AG08396 (cell line): ENCODE results near the gene FANCC.

Source experiments
- DNase-seq: peaks from one replicate; pipeline ENCODE4 v3.0.0; 2012; ENCODE audit warnings: low spot score, mixed read lengths

The FANCC gene

DNA sequence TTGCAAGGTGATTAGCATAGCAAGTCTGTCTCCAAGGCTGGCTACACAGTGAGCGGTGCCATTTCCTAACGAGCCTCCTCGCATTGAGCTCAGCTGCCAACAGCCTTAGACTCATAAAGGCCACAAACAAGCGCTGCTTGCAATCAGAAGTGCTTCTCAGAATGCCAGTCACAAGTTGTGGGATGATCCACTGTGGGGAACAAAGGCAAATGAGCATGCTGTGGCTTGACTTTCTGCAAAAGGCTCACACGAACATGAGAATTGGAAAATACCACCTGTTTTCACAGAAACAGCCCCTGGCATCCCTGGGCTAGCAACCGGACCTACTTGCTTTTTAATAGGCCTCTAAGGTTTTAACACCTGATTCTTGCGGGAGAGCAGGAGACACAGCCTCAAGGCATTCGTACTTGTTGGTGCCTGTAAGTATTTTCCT is 215.5 kb downstream of the FANCC start:
- no peak for DNase-seq

DNA sequence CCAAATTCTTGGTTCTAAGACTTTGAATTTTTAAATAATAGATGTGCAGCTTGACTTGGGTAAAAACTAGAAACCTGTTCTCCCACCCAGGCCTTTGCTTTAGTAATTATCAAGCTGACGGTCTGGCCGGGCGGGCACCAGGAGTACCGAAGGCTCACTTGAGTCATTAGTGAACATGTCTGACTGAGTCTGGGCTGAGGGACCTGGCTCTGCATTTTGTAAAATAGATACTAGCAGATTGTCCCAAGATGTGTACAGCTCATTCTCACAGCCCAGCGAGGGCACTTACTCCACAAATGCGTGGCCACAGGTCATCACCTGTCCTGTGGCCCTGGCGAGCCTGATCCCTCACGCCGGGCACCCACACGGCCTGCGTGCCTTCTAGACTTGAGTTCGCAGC is 216.2 kb downstream of the FANCC start:
- DNase-seq, result no peak

DNA sequence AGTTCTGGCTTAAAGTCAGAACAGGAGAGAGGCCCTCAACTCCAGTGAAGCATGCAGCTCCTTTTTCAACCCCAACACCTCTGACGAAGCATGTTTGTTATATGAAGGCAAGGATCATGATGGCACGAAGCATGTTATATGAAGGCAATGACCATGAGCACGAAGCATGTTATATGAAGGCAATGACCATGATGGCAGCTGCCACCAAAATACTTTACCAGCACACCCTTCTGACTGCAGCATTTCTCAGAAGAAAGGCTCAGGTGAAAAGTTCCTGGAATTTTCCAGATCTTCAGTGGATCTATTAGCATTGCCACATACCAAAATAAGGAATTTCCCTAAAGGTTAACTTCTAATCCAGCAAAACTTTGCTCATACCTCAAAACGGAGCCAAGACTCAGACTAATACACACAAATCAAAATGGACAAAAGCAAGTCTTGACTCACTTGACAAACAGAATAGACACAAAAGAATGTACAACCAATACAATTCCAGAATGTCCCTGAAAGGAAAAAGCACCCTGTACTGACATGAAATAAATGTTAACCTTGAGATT is 217.4 kb downstream of the FANCC start:
- peak; percentile 65 for DNase-seq

DNA sequence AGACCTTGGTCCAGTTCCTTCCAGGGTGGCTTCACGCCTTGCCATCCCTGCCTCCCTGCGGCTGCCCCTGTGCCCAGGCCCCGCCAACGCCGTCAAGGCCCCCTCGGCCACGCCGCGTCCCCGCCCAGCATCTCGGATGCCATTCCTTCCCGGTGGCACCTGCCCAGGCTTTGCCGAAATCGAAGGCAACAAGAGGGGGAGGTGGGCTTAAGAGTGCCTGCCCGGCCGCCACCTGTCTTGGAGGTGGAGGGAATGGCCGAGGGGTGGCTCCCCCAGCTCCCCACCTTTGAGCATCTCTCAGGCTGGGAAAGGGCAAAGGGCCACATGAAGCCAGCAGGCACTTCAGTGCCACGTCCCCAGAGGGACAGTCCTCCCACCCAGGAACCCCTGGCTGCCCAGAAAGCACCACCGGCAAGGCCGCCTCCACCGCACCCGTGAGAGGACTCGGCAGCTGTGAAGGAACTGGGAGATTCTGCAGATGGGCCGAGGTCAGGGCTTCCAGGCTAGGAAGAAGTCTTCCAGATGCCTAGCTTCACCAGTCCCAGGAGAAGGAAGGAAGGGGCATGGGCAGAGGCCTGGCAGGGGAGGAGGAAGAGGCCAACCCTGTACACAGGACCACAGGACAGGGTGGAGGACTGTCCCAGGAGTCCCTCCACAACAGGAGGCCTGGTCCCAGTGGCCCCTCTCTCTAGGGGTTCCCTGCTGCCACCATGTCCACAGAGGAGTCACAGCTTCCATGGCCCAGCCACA is 218.0 kb downstream of the FANCC start:
- no peak for DNase-seq

DNA sequence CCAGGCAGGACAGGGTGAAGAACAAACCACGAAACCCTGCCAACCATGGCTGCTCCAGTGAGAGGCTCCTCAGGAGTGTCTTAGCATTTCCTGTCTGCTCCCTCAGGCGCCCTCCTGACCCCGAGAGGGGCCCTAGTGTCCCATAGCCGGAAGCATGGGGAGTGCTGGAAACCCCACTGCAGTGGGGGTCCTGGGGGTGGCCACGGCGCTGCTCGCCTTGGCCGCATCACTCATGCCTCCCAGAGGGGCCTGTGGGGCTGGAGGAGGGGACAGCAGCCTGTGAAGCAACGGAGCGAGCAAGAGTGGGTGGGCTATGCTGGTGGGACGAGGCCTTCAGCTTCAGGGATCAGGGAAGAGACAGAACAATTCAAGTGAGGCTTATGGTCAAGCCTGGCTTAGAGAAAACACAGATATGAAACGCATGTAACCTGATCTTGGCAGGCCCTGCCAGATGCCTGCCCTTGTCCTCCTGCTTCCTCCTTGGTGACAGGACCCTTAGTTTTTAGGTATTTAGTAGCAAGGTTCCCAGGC is 219.1 kb downstream of the FANCC start:
- no peak for DNase-seq

DNA sequence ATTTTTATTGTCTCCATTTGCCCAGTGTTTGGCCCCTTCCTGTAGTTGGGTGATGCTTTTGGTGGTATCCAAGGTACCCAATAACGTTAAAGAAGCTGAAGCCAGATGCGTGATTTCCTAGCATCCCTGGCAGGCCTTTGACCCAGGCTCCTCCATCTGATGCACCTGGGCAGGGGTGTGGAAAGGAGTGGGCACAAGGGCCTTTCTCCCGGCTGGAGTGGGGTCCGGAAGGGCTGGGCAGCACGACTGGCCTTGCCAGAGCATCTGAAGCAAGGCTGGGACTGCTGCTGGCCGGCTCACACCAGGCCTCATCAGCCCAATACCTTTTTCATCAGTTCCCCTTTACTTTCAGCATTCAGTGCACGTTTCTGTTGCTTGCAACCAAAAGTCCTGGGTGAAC is 220.2 kb downstream of the FANCC start:
- no peak for DNase-seq

DNA sequence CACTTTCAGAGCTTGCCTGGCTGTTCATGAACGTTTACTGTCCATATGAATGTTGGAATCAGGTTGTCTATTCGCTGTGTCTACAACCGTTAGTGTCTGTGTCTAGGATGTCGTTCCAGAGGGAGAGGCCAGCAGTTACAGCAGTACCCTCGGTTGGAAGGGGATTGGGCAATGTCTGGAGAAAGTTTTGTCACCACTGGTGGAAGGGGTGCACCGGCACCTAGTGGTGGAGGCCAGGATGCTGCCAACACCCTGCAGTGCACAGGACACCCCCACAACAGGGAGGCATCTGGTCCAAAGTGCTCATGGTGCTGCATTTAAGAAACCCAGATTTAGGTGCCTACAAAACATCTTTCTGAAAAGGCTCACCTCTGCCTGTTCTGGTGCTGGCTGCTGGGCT is 220.7 kb downstream of the FANCC start:
- no peak for DNase-seq

DNA sequence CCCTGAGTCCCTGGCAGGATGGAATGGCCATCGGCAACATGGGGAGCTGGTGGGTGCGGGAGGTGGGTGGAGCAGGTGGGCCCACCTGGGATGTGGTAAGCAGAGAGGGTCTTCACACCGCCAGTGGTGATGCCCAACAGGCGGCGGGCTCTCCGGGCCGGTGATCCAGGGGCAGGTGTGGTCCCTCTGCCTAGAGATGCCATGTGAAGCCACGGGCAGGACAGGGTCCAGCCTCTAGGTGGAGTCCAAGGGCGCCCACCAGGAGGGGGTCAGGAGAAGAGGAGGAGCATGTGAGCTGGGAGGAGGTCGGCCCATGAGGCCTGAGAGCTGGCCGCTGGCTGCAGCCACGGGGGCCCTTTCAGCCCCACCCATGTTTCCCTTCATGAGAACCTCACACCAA is 221.1 kb downstream of the FANCC start:
- no peak for DNase-seq

DNA sequence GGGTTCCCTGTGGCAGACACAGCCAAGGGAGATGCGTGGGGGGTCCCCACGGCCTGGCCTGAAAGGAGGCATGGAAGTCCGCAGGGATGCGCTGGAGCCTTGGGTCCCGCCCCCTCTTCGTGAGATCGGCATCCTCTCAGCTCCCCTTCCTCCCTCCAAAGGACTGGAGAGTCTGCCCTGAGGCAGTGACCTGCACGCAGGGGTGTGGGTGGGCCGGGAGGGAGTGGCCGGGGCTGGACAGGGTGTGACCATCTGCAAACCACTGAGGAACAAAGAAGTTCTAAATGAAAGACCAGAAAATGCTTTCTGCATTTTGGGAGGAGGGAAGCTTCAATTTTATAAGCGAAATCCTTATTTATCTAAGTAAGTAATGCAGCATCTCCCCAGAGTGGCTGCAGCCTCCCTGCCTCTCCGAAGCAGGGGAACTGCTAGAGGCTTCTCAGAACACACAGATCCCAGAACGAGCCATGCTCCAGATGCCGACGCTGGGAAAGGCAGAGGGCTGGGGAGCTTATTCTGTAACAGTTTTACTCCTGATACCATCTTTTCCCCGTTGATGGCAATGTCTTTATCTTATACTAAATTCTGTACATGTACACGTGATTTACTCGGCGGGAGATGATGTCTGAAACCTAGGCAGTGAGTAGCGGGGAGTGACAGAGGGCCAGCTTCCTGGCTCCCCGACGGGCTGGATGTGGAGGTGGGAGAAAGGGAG is 221.7 kb downstream of the FANCC start:
- no peak for DNase-seq

DNA sequence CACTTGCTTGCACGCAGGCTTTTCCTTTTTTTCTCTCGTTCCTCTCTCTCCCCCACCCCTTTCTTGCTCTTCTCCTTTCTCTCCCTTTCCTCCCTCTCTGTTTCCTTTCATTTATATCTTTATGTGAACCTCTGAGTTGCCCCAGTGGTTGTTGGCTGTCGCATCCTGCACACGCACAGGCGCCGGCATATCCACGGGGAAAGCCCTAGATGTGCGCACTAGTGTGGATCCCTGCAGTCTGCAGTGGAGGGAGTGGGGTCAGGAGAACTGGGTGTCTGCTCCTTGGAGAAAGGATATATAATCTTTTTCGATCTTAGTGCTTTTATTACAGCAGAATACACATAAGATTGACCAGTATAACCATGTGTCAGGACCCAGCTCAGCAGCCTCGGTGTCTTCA is 223.5 kb downstream of the FANCC start:
- DNase-seq, result no peak

DNA sequence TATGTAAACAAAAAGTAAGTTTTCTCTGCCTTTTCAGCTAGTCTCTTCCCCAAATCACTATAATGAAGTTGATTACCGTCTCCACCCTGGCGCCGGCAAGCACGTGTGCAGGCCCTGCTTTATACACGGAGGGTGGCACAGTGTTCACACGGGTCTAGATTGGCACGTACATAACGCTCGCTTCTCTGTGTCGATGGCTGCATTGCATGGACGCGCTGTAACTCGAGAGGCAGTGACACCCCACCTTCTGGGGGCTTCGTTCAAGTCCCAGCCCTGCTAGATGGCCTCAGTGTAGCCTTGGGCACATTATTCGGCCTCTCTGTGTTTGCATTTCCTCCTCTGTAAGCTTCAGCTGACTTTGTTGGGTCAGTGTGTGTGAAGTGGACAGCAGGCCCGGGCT is 223.9 kb downstream of the FANCC start:
- DNase-seq, result no peak

DNA sequence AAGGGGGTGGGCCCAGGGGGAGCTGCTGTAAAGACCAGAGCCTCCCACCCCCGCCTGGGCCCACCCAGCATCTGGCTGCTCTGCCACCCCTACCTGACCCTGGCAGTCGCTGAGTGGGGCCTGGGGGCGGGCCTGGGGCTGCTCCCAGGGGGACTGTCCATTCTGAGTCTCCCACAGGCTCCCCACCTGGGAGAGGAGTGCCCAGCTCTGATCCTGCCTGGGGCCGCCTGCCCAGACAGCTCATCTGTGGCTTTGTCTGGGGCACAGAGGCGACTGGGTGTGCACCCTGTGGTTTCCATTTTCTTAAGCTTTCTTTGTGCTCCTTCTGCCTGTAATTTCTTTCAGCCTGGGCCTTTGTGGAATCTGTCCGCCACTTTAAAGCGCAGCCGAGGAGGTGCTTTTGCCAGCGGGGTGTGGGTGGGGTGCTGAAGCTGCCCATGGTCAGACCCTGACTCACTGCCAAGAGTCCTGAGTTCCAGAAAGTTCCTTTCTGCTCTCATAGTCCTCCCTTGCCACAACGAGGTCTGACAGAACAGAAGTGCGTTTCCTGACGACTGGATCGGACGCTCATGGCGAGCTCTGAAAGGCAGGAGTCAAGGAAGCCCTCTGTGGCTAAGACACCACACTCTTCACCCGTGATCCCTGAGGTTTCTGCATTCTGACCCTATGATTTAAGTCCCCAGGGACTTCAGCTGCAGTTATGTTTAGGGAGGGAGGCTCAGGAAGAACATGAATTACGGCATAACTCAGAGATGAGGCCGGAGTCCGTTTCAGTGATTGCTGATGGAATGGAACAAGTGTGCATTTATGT is 225.0 kb downstream of the FANCC start:
- peak; percentile 69 for DNase-seq

DNA sequence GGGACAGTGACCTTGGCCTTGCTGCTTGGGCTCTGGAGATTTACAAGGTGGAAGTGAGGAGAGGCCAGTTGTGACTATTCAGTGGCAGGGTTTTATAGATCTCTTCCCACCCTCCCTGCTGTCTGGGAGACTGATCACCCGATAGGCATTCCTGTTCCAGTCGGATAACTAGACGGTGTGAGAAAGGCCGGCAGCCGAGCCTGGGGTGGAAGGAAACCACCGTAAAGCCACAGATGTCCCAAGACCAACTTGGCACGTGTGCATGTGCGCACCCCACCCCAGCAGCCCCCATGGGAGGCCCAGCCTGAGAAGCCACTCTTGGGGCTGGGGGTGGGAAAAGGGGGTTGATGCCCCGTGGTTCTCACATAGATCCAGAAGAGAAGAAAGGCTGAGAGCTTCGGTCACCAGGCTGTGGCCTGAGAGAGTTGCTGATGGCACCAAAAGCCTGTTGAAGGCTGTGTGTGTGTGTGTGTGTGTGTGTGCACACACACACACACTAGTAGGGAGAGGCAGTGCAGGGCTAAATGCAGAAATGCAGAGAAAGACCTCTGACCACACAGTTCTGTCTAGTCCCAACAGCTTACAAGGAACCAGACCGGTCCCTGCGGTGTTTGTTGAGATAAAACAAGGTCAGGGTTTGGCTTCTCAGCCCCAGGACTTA is 225.8 kb downstream of the FANCC start:
- DNase-seq, result peak; percentile 69

DNA sequence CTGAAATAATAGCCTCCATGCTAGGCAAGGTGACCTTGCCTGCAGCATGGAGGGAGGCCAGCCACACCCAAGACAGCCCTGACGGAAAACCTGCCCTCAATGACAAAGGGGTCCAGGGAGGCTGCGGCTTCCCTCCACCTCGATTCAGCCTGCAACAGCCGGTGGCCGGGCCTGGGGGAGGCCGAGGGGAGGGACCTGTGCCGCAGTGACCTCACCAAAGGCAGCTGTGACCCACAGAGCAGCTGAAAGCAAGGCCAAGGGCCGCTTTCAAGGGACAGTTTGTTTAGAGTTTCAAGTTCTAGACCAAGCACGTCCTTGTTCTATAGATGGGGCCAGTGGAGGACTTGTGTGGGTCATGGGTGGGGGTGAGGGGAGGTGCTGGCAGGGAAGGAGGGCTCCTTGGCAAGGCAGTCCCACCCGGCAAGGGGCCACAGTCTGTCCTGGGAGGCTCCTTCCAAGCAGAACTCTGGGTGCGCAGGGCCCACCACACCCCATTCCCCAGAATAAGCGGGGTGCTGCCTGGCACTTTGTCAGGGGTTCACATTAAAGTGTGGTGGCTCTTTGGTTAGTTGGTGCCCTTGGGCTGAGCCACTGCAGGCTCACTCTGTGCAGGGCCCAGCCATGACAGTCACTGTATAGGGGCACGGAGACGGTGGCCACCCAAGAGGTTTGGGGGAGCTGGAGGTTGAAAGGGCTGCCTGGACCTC is 226.5 kb downstream of the FANCC start:
- DNase-seq, result no peak

DNA sequence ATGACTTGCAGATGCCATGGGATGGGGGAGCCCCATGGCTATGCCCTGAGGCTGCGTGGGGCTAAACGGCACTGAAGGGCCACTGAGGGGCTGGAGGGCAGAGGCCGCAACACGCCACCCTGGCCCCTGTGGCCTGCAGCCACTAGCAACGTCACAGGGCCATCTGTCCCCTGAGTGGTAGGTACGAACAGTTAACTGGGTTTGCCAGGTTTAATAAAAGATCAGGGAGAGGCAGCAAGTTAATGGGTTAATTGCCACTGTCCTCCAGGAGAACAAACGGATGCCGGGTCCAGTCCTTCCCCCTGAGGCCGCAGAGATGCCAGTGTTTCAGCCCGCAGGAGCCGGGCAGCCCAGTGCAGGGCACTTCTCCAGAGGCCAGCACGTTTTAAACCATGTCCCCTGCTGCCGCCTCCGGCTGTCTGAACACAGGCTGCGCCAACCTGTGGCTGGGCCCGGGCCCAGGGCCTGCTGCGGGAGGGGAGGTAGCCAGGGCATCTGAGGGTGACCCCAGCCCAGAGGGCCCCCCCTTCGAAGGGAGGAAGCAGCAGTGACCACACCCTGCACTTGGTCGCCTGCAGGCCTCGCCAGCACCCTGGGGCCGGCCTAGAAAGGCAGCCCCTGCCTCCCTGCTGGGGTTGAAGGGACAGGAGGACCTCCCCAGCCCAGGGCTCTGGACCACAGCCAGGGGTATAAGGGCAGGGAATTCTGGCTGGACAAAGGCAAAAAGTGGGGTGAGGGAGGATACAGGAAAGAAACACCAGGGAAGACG is 227.3 kb downstream of the FANCC start:
- no peak for DNase-seq

DNA sequence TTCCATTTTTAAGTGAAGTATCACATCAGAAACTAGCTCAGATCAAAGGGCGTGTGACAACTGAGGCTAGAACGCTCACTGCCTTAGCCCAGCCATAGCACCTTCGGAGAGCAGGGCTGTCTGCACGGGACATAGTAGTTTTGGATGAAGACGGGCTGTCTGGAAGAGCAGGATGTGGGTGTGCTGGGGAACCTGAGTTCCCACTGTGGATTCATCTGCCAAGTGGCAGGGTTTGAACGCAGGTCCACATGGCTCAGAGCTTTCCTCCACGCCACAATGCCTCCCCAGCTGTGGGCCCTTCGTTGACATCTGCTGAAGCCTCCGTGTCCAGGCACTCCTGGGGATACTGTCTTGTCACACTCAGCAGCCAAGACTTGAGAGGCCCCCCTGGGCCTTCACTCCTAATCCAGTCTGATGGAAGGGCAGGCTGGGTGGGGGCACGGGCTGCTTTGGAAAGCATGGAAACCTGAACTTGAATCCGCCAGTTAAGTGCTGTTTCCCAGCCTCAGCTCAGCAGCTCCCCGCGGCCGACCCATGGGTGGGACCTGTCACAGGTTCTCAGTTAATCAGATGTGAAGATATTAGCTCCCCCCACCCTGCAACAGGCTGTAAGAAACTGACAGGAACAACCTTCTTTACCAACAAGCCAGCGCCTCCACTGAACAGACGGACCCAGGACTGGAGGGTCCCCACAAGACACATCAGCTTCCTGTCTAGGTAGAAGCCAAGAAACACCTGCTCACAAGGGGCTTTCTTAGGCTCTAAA is 228.1 kb downstream of the FANCC start:
- DNase-seq, result no peak

DNA sequence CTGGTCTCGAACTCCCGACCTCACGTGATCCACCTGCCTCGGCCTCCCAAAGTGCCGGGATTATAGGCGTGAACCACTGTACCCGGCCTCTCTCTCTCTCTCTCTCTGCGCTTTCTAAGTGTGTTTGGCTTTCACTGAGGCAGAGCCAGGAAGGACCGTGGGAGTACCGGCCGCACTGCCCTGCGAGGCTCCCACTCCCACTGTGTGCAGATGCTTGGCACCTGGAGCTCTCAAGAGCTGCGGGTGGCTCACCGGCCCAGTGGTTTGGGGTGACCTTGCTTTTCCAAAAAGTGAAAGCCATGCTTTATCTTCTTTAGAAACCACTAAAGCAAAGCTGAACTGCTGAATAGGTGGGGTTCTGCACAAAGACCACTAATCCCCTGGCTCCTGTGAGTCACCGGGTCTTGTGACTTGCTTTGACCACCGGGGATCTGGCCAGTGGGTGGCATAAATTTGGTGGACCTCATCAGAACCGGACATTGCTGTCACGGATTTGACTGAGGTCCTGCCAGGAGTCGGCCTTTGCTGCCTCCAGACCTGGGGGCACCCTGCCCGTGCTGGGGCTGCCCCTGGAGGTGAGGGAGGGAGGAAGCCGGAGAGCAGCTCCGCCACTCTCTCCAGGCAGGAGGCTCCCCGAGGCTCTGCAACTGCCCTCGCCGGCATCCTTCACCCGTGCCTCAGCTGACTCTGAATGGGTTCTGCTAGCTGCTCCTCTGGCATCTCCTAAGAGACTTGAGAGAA is 228.9 kb downstream of the FANCC start:
- no peak for DNase-seq

DNA sequence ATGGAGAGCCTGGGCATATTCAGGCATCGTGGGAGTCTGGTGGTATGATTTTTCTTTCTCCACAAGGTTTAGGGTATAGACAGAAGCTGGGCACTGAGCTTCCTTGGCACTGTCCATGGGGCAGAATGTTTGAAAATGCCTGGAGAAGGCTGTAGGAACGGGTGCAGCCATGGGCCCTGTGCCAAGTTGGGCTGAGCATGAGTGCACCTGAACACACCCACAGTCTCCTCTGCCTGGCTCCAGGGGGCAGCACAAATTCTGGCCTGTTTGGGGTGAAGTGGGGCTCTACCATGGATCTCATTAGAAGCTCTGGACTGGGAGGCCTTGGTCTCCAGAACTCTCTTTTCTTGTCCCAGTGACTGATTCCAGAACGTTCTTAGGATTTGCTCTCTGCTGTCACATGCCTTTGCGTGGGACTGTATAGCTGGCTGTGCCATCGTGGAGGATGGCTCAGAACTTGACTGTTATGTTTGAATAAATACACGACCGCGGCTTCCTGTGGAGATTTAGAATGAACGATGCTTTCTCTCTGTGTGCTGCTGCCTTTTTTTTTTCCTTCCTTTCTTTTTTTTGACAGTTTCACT is 229.8 kb downstream of the FANCC start:
- DNase-seq, result no peak
